Stomach (tissue), 9 donors: ENCODE measurements around the gene GPATCH3. TPM values are rescaled to one million over a fixed set of nuclear protein-coding genes. Genes with fewer than 3 reads are reported as not detected.
A peak's percentile ranks its signal among the peaks of the same experiment; 100 is the strongest.
"Not testable (repeated sequence)": the region's sequence is repeated elsewhere in the genome, so short reads cannot be mapped to it uniquely, and the experiment has no call there.

Experiments
- DNase-seq, 2 donors: peaks; one replicate each; pipeline versions ENCODE4 v3.0.0 to v3.0.0-alpha.2; 2013 to 2019
- H3K27ac ChIP-seq, 5 donors: fragments of 200-600 bp in 4 of 5; sonication (generic) in 4 of 5; one replicate each; pipeline ENCODE4 v1.5.1; 2013 to 2019; ENCODE audit warnings: mild to moderate bottlenecking in 1 of 5, moderate library complexity in 1 of 5
- H3K27me3 ChIP-seq, 3 donors: fragments of 200-600 bp; sonication (generic); one replicate each; pipeline ENCODE4 v1.5.1; 2017 to 2019; ENCODE audit warnings: mixed run types in 1 of 3
- H3K36me3 ChIP-seq, 4 donors: fragments of 200-600 bp; sonication (generic); 1 replicate in 3 of 4; 2 replicates in 1 of 4; pipeline ENCODE4 v1.5.1; 2016 to 2019
- H3K4me1 ChIP-seq, 4 donors: fragments of 200-600 bp; sonication (generic); one replicate each; pipeline ENCODE4 v1.5.1; 2016 to 2019
- H3K4me3 ChIP-seq, 4 donors: fragments of 200-600 bp; sonication (generic) in 3 of 4; one replicate each; pipeline ENCODE4 v1.5.1; 2016 to 2019; ENCODE audit warnings: mild to moderate bottlenecking in 1 of 4
- H3K9me3 ChIP-seq, 4 donors: fragments of 200-600 bp; sonication (generic); one replicate each; pipeline ENCODE4 v1.5.1; 2016 to 2019
- CTCF ChIP-seq, 7 experiments: fragments of 450-650 bp in 4 of 7; fragments of 200-600 bp in 3 of 7; sonication (generic) in 3 of 7; IDR thresholded peaks; one replicate each; pipeline ENCODE4 v1.5.1; 2016 to 2019; ENCODE audit warnings: antibody characterized with exemption in 7 of 7, control low read depth in 2 of 7, mild to moderate bottlenecking in 1 of 7
- EP300 ChIP-seq: sonication (generic); formaldehyde crosslinking; IDR thresholded peaks from one replicate; pipeline ENCODE4 v1.6.1; 2017; ENCODE audit warnings: antibody characterized with exemption
- POLR2A ChIP-seq, 4 donors: fragments of 450-650 bp; IDR thresholded peaks; one replicate each; pipeline ENCODE4 v1.6.1; 2016; ENCODE audit warnings: antibody characterized with exemption in 4 of 4, control low read depth in 2 of 4, mild to moderate bottlenecking in 1 of 4, moderate library complexity in 1 of 4
- POLR2AphosphoS5 ChIP-seq, 3 donors: sonication (generic); formaldehyde crosslinking; IDR thresholded peaks; one replicate each; pipeline ENCODE4 v1.6.1; 2016; ENCODE audit warnings: antibody characterized with exemption in 3 of 3
- WGBS, 5 donors: extraction: QIAGEN DNeasy Blood & Tissue Kit in 3 of 5; methylation state at CpG; one replicate each; pipeline versions ENCODE4 v1.1.5 to v1.1.7; 2013 to 2018; 5-methylcytosine and 5-hydroxymethylcytosine counted together
- intact Hi-C: fragments of 100-400 bp; cut with DNase I; formaldehyde crosslinking; loops from one replicate; pipeline ENCODE4 v1.15.1; 2023; ENCODE audit warnings: low total_unique reads
- polyA plus RNA-seq, 3 donors: library from polyadenylated mRNA; stranded (reverse); fragments of 200-250 nt; gene quantifications; one replicate each; pipeline ENCODE4 v1.2.3, GENCODE V29; 2013
- total RNA-seq, 5 donors: library from RNA; depleted of rRNA; stranded (reverse); fragments of >200 nt; gene quantifications; one replicate each; pipeline versions ENCODE4 v1.1.0 to v1.2.3, GENCODE V29; 2014 to 2016
- donor health status: healthy with polysubstance abuse.
- donor health status: Bipolar disorder and iron deficiency.
- donor health status: healthy.

GPATCH3 gene
- total and polyA plus RNA-seq, 8 donors, result 3.1 to 42.0 (median 12.8) TPM

GRCh38 chr1:26874896-26875295, 25.4 kb downstream of the GPATCH3 start:
- no peak overlapping the region for H3K27ac ChIP-seq
- H3K4me3 ChIP-seq, result no peak overlapping the region
- DNase-seq, result no peak
- intact Hi-C loops, result loop anchor here (10.0 kb wide), 1 partner anchor 60 kb away; no protein-coding TSS in a partner anchor
- WGBS, 5 donors, result 68 to 77% (median 73%) methylated on average over 4 of the region's 4 CpGs
- H3K27me3 ChIP-seq, result no peaks in the 10 kb centered on the region
- H3K9me3 ChIP-seq, result no peaks in the 10 kb centered on the region
- TF ChIP-seq POLR2A (IDR thresholded peaks at IDR 0.05), result no peak
- no peak for TF ChIP-seq EP300
- TF ChIP-seq POLR2AphosphoS5 (IDR thresholded peaks at IDR 0.05), result no peak
- no peak for TF ChIP-seq CTCF (IDR thresholded peaks at IDR 0.05)
- H3K4me1 ChIP-seq, result peaks cover 0 to 8% (median 3%) of the 10 kb centered on the region in 4 donors
- peaks cover 21 to 47% (median 43%) of the 10 kb centered on the region in 4 donors for H3K36me3 ChIP-seq

- intact Hi-C loops, result loop anchor here (10.0 kb wide), 1 partner anchor 58 kb away; no protein-coding TSS in a partner anchor
- 58 to 84% (median 78%) methylated on average over 2 of the region's 2 CpGs for WGBS, 5 donors
- H3K9me3 ChIP-seq, result not testable (repeated sequence)
Measured at GRCh38 chr1:26873097-26873496, 27.2 kb downstream of the GPATCH3 start.

GRCh38 chr1:26864610-26865480, 35.4 kb downstream of the GPATCH3 start:
- WGBS, 5 donors, result 0 to 1% (median 0%) methylated on average over 24 to 75 of the region's 75 CpGs
- Histone ChIP-seq H3K36me3 (no peaks in the 10 kb centered on the region), H3K4me3 (peak overlapping the region; percentile 58 to 65 (median 61)), H3K4me1 (peaks cover 16 to 36% (median 26%) of the 10 kb centered on the region in 4 donors), H3K27ac (peak overlapping the region; percentile 92 to 99 (median 96)), H3K27me3 (no peaks in the 10 kb centered on the region), H3K9me3 (no peaks in the 10 kb centered on the region)
- intact Hi-C loops, result no loop called here
- TF ChIP-seq POLR2A (IDR thresholded peaks at IDR 0.05) (peak in 1 of 4 donors; percentile 85), CTCF (IDR thresholded peaks at IDR 0.05) (no peak), POLR2AphosphoS5 (IDR thresholded peaks at IDR 0.05) (peak; percentile 31 to 86 (median 82))
- peak; percentile 97 to 99 for DNase-seq

More at GRCh38 chr1:26873097-26873496, 27.2 kb downstream of the GPATCH3 start:
- not testable (repeated sequence) for H3K27ac ChIP-seq, H3K4me3 ChIP-seq, H3K27me3 ChIP-seq, H3K4me1 ChIP-seq, DNase-seq
- peaks cover 9 to 29% (median 25%) of the 10 kb centered on the region in 4 donors for H3K36me3 ChIP-seq

- Histone ChIP-seq H3K27ac (peak overlapping the region; percentile 88 to 99 (median 96)), H3K9me3 (no peaks in the 10 kb centered on the region), H3K27me3 (no peaks in the 10 kb centered on the region), H3K4me1 (peaks cover 16 to 36% (median 26%) of the 10 kb centered on the region in 4 donors), H3K4me3 (peak overlapping the region; percentile 58 to 65 (median 61)), H3K36me3 (no peaks in the 10 kb centered on the region)
- WGBS, 5 donors, result 23 to 57% (median 45%) methylated on average over 11 to 20 of the region's 20 CpGs
- intact Hi-C loops, result no loop called here
- TF ChIP-seq POLR2AphosphoS5 (IDR thresholded peaks at IDR 0.05), result no peak
- no peak for TF ChIP-seq CTCF (IDR thresholded peaks at IDR 0.05)
- no peak for TF ChIP-seq EP300
- no peak for TF ChIP-seq POLR2A (IDR thresholded peaks at IDR 0.05)
- peak in 1 of 2 donors; percentile 17 for DNase-seq
Measured at GRCh38 chr1:26863685-26864077, 36.6 kb downstream of the GPATCH3 start.
